HepG2 (cell line): ENCODE data around the gene TXLNA. TPM values are rescaled to one million over a fixed set of nuclear protein-coding genes. Genes with fewer than 3 reads are reported as not detected.

Experiments
- CEBPZ ChIP-seq: IDR thresholded peaks from 2 replicates; pipeline ENCODE4 v1.6.1; 2012; ENCODE audit warnings: low read length, improper control_type of control experiment
- HES4 ChIP-seq: sonication (generic); formaldehyde crosslinking; IDR thresholded peaks from 2 replicates; pipeline ENCODE4 v1.9.0; 2021; ENCODE audit warnings: mild to moderate bottlenecking, missing genetic modification reagents, borderline replicate concordance
- HNRNPUL1 ChIP-seq: fragments of 200-400 bp; formaldehyde crosslinking; IDR thresholded peaks from 2 replicates; pipeline ENCODE4 v1.6.1; 2017; ENCODE audit warnings: low read depth, mild to moderate bottlenecking, low read length, moderate library complexity
- HOXD1 ChIP-seq: sonication (generic); formaldehyde crosslinking; IDR thresholded peaks from 2 replicates; pipeline ENCODE4 v1.5.0; 2020; ENCODE audit warnings: missing genetic modification reagents
- KLF9 ChIP-seq: IDR thresholded peaks from 2 replicates; pipeline ENCODE4 v1.6.1; 2016; ENCODE audit warnings: low read depth
- MED13 ChIP-seq: sonication (generic); formaldehyde crosslinking; IDR thresholded peaks from 2 replicates; pipeline ENCODE4 v1.5.0; 2020; ENCODE audit warnings: missing genetic modification reagents
- NFKB2 ChIP-seq: sonication (generic); formaldehyde crosslinking; IDR thresholded peaks from 2 replicates; pipeline ENCODE4 v1.4.0; 2020; ENCODE audit warnings: missing genetic modification reagents, borderline replicate concordance
- POLR2AphosphoS5 ChIP-seq: IDR thresholded peaks from 2 replicates; pipeline ENCODE4 v1.6.1; 2012; ENCODE audit warnings: low read depth, low read length
- PRMT3 ChIP-seq: sonication (generic); formaldehyde crosslinking; IDR thresholded peaks from 2 replicates; pipeline ENCODE4 v1.8.1; 2022; ENCODE audit warnings: low read depth, mild to moderate bottlenecking, moderate library complexity, missing genetic modification reagents, borderline replicate concordance
- TIGD3 ChIP-seq: sonication (generic); formaldehyde crosslinking; IDR thresholded peaks from 2 replicates; pipeline ENCODE4 v1.5.1; 2020; ENCODE audit warnings: mild to moderate bottlenecking, missing genetic modification reagents, borderline replicate concordance
- YY1 ChIP-seq: IDR thresholded peaks from 2 replicates; pipeline ENCODE4 v1.6.1; 2011; ENCODE audit warnings: low read length, low read depth, moderate library complexity, mild to moderate bottlenecking; ENCODE audit not compliant: insufficient read depth, insufficient replicate concordance
- ZHX1 ChIP-seq: sonication (generic); formaldehyde crosslinking; IDR thresholded peaks from 2 replicates; pipeline ENCODE4 v1.8.1; 2022; ENCODE audit warnings: low read depth, mild to moderate bottlenecking, missing genetic modification reagents
- ZMAT5 ChIP-seq: sonication (generic); formaldehyde crosslinking; IDR thresholded peaks from 2 replicates; pipeline ENCODE4 v1.5.0; 2020; ENCODE audit warnings: mild to moderate bottlenecking, low read depth, missing genetic modification reagents, borderline replicate concordance
- ZNF160 ChIP-seq: sonication (generic); formaldehyde crosslinking; IDR thresholded peaks from 2 replicates; pipeline ENCODE4 v1.8.0; 2022; ENCODE audit warnings: mild to moderate bottlenecking, inconsistent platforms, missing genetic modification reagents
- ZNF20 ChIP-seq: sonication (generic); formaldehyde crosslinking; IDR thresholded peaks from 2 replicates; pipeline ENCODE4 v1.4.0; 2020; ENCODE audit warnings: mild to moderate bottlenecking, moderate library complexity, missing genetic modification reagents
- ZNF224 ChIP-seq: sonication (generic); formaldehyde crosslinking; IDR thresholded peaks from 2 replicates; pipeline ENCODE4 v1.5.0; 2020; ENCODE audit warnings: mild to moderate bottlenecking, missing genetic modification reagents
- ZNF563 ChIP-seq: sonication (generic); formaldehyde crosslinking; IDR thresholded peaks from 2 replicates; pipeline ENCODE4 v1.8.0; 2022; ENCODE audit warnings: mild to moderate bottlenecking, moderate library complexity, missing genetic modification reagents
- ZNF629 ChIP-seq: sonication (generic); formaldehyde crosslinking; conservative IDR thresholded peaks from 2 replicates; pipeline ENCODE4 v1.5.0; 2020; ENCODE audit warnings: missing genetic modification reagents
- ZNF720 ChIP-seq: sonication (generic); formaldehyde crosslinking; IDR thresholded peaks from 2 replicates; pipeline ENCODE4 v1.4.0; 2020; ENCODE audit warnings: missing genetic modification reagents
- ZNF747 ChIP-seq: sonication (generic); formaldehyde crosslinking; IDR thresholded peaks from 2 replicates; pipeline ENCODE4 v1.8.1; 2023; ENCODE audit warnings: missing genetic modification reagents, mild to moderate bottlenecking, borderline replicate concordance
- polyA plus RNA-seq, 8 experiments: library from polyadenylated mRNA; depleted of rRNA in 3 of 8; stranded (reverse) in 7 of 8; unstranded in 1 of 8; fragments of >200 nt; fragmentation: Illumina TruSeq in 4 of 8; extraction: Trizol in 4 of 8; gene quantifications; 2 replicates each; pipeline versions ENCODE4 v1.2.1 to v1.2.3, GENCODE V29; 2011 to 2016; ENCODE audit warnings: low read depth in 4 of 8, missing spikeins in 1 of 8, mixed read lengths in 1 of 8; ENCODE audit not compliant: insufficient read depth in 1 of 8
- total RNA-seq, 5 experiments: library from RNA; depleted of rRNA; stranded (reverse); fragments of >200 nt; fragmentation: Illumina TruSeq; extraction: Trizol; gene quantifications; 2 replicates each; pipeline ENCODE4 v1.2.3, GENCODE V29; 2016; ENCODE audit warnings: low read depth in 1 of 5

Gene TXLNA
- total and polyA plus RNA-seq, 2 of the 13 experiments (the other 11 are each of a cell fraction or from before 2014, with no cell fraction given) = 29.6 to 67.8 TPM

- TF ChIP-seq ZNF629 (no peak; the same call in 1 of the 2 replicates), NFKB2 (CRISPR knock-in tag) (peak; percentile 90; the same call in 1 of the 2 replicates), YY1 (peak; percentile 69), ZNF20 (CRISPR knock-in tag) (no peak), KLF9 (CRISPR knock-in tag) (no peak), ZNF747 (peak; percentile 96), ZNF720 (CRISPR knock-in tag) (no peak), ZMAT5 (CRISPR knock-in tag) (0 out of 2 replicates have a peak, but pooled peaks have one; percentile 11), PRMT3 (CRISPR knock-in tag) (no peak), ZNF563 (CRISPR knock-in tag) (peak; percentile 99), ZNF160 (no peak), CEBPZ (no peak), HES4 (CRISPR knock-in tag) (peak; percentile 93), MED13 (CRISPR knock-in tag) (0 out of 2 replicates have a peak, but pooled peaks have one; percentile 9), ZHX1 (CRISPR knock-in tag) (peak; percentile 33; the same call in 1 of the 2 replicates), TIGD3 (no peak), ZNF224 (CRISPR knock-in tag) (no peak), POLR2AphosphoS5 (peak; percentile 90), HOXD1 (CRISPR knock-in tag) (peak; percentile 23; the same call in 1 of the 2 replicates), HNRNPUL1 (0 out of 2 replicates have a peak, but pooled peaks have one; percentile 68)
Observed at GRCh38 chr1:32179443-32180185, at the start of gene TXLNA (continued).
